HG03175 (cell line): ENCODE results near the gene PRKAG2.

Source experiments
- ATAC-seq: cut with Tn5 transposase; IDR thresholded peaks from one replicate; pipeline ENCODE4 v1.9.1; 2021; ENCODE audit warnings: mild to moderate bottlenecking, moderate library complexity; ENCODE audit not compliant: unreplicated experiment

Gene PRKAG2

GRCh38 chr7:151821226-151821625 lies 55.7 kb downstream of the PRKAG2 start:
- no peak for ATAC-seq

- ATAC-seq = no peak
Measured at GRCh38 chr7:151820491-151821105, 56.3 kb downstream of the PRKAG2 start.

- ATAC-seq = no peak
Measured at GRCh38 chr7:151819866-151820265, 57.0 kb downstream of the PRKAG2 start.

- no peak for ATAC-seq
Measured at GRCh38 chr7:151818674-151819519, 58.0 kb downstream of the PRKAG2 start.

- no peak for ATAC-seq
Measured at GRCh38 chr7:151817981-151818673, 58.8 kb downstream of the PRKAG2 start.

- ATAC-seq = no peak
Measured at GRCh38 chr7:151817315-151817690, 59.6 kb downstream of the PRKAG2 start.

GRCh38 chr7:151816562-151817314 lies 60.2 kb downstream of the PRKAG2 start:
- ATAC-seq = no peak

GRCh38 chr7:151815419-151815818 lies 61.5 kb downstream of the PRKAG2 start:
- ATAC-seq = no peak

- ATAC-seq = no peak
Measured at GRCh38 chr7:151814400-151815009, 62.4 kb downstream of the PRKAG2 start.

GRCh38 chr7:151813997-151814396 lies 62.9 kb downstream of the PRKAG2 start:
- ATAC-seq = no peak

- ATAC-seq = no peak
Measured at GRCh38 chr7:151813445-151813844, 63.5 kb downstream of the PRKAG2 start.

GRCh38 chr7:151812967-151813366 lies 63.9 kb downstream of the PRKAG2 start:
- no peak for ATAC-seq

GRCh38 chr7:151810441-151811232 lies 66.3 kb downstream of the PRKAG2 start:
- ATAC-seq = no peak

- no peak for ATAC-seq
Measured at GRCh38 chr7:151809864-151810170, 67.1 kb downstream of the PRKAG2 start.

- no peak for ATAC-seq
Measured at GRCh38 chr7:151809146-151809863, 67.6 kb downstream of the PRKAG2 start.

- no peak for ATAC-seq
Measured at GRCh38 chr7:151808400-151809145, 68.3 kb downstream of the PRKAG2 start.

GRCh38 chr7:151807846-151808245 lies 69.1 kb downstream of the PRKAG2 start:
- ATAC-seq = no peak

- ATAC-seq = no peak
Measured at GRCh38 chr7:151806952-151807775, 69.8 kb downstream of the PRKAG2 start.
